Measurements from ENCODE around the gene ADCY3. TPM values are rescaled to one million over a fixed set of nuclear protein-coding genes. Genes with fewer than 3 reads are reported as not detected.
"Not testable (repeated sequence)": the region's sequence is repeated elsewhere in the genome, so short reads cannot be mapped to it uniquely, and the experiment has no call there.

Gene ADCY3
- total and polyA plus RNA-seq, 8 donors: 5.2 to 339 (median 24.2) TPM

DNA sequence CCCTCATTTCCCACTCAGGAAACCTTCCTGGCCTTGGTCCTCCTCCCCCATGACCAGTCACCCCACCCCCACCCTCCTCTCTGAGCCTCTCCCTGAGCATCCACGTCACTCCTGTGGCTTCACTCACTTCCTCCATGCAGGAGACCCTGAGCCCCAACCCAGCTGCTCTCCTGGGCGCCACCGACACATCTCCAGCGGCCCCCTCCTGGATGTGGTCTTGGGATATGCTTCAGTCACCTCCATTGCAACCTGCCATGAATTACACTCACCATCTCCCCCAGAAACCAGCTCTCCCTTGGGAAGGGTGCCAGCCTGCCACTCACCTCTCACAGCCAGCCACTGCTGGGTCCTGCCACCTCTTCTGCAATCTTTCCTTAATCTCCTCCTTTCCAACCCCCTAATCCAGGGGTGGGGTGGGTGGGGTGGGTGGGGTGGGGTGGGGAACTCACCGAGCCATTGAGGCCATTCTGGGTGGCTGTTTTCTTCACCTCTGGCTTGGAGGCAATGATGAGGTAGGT lies 82.0 kb downstream of the ADCY3 start:
- no peaks in the 10 kb centered on the region for H3K9me3 ChIP-seq
- intact Hi-C loops (cut with DNase I; ENCODE audit: low total_unique reads): no loop called here
- 81 to 94% (median 91%) methylated on average over 5 of the region's 5 CpGs for WGBS, 5 donors
- no peak overlapping the region for H3K4me3 ChIP-seq
- no peaks in the 10 kb centered on the region for H3K27me3 ChIP-seq
- TF ChIP-seq EP300 (IDR thresholded peaks at IDR 0.05) (no peak), POLR2AphosphoS5 (IDR thresholded peaks at IDR 0.05) (no peak), POLR2A (IDR thresholded peaks at IDR 0.05) (no peak), CTCF (IDR thresholded peaks at IDR 0.05) (no peak)
- H3K27ac ChIP-seq: no peak overlapping the region
- DNase-seq: no peak
- H3K36me3 ChIP-seq: peaks cover 0 to 96% (median 81%) of the 10 kb centered on the region in 4 donors
- H3K4me1 ChIP-seq: no peaks in the 10 kb centered on the region

DNA sequence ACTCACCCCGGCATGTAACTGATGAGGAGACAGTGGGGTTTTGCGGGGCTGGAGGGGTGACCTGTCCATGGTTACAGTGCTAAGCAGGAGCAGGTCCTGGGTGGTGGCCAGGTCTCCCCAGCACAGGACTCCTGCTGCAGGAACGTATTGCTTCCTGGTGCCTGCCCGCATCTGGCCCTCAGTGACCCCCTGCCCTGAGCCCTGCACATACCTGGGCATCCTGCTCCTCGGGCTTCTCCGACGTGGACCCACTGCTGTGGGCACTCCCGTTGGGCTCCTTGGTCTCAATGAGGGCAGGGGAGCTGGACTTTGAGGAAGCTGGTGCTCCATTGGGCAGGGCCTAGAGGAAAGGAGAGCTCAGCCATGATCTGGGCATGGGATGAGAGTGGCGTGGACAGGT lies 83.3 kb downstream of the ADCY3 start:
- TF ChIP-seq EP300 (IDR thresholded peaks at IDR 0.05): no peak
- no peak for TF ChIP-seq CTCF (IDR thresholded peaks at IDR 0.05)
- TF ChIP-seq POLR2AphosphoS5 (IDR thresholded peaks at IDR 0.05): no peak
- TF ChIP-seq POLR2A (IDR thresholded peaks at IDR 0.05): no peak
- 93 to 98% (median 93%) methylated on average over 6 to 9 of the region's 9 CpGs for WGBS, 5 donors
- intact Hi-C loops (cut with DNase I; ENCODE audit: low total_unique reads): no loop called here

GRCh38 chr2:24836206-24836605 lies 83.8 kb downstream of the ADCY3 start:
- peaks cover 0 to 81% (median 75%) of the 10 kb centered on the region in 4 donors for H3K36me3 ChIP-seq
- intact Hi-C loops (cut with DNase I; ENCODE audit: low total_unique reads): no loop called here
- H3K4me1 ChIP-seq: no peaks in the 10 kb centered on the region
- DNase-seq: no peak
- no peak overlapping the region for H3K4me3 ChIP-seq
- H3K9me3 ChIP-seq: no peaks in the 10 kb centered on the region
- H3K27ac ChIP-seq: no peak overlapping the region
- TF ChIP-seq POLR2AphosphoS5 (IDR thresholded peaks at IDR 0.05) (no peak), EP300 (IDR thresholded peaks at IDR 0.05) (no peak), CTCF (IDR thresholded peaks at IDR 0.05) (no peak), POLR2A (IDR thresholded peaks at IDR 0.05) (no peak)
- no peaks in the 10 kb centered on the region for H3K27me3 ChIP-seq
- WGBS, 5 donors: 90 to 99% (median 97%) methylated on average over 8 of the region's 8 CpGs

More for the DNA sequence above, 83.3 kb downstream of the ADCY3 start:
- no peak for DNase-seq
- Histone ChIP-seq H3K27me3 (no peaks in the 10 kb centered on the region), H3K36me3 (peaks cover 0 to 83% (median 80%) of the 10 kb centered on the region in 4 donors), H3K9me3 (no peaks in the 10 kb centered on the region), H3K4me1 (no peaks in the 10 kb centered on the region), H3K4me3 (no peak overlapping the region), H3K27ac (no peak overlapping the region)

GRCh38 chr2:24835411-24835810 lies 84.6 kb downstream of the ADCY3 start:
- WGBS, 5 donors: 88 to 100% (median 92%) methylated on average over 8 of the region's 8 CpGs
- H3K36me3 ChIP-seq: peaks cover 0 to 80% (median 70%) of the 10 kb centered on the region in 4 donors
- intact Hi-C loops (cut with DNase I; ENCODE audit: low total_unique reads): not testable (repeated sequence)

DNA sequence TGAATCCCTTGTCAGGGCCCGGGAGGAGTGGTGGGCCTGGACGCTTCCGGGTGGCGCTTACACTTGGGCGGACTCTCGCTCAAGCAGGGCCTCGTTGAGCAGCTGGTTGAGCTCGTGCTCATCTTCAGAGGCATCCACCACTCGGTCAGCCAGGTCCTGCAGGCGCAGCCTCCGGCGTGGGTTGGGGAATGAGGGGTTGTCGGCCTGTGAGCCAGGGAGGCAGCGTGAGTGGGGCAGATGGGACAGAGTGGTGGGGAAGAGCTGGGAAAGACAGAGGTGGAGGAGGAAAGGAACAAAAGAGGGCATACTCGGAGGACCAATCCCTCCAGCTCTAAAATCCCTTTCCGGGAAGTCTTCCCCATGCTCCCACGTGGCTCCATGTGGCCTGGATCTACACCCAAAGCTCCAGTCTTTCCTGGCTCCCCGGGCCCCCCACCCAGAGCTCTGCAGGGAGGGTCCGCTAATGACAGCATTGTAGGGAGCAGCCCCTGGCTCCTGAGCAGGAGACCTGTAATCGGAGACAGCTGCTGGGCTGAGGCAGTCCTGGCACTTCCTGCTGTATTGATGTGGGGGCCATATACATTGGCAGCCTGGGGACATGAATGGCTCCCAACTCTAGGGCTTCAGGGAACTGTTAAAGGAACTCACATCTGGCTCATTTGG lies 85.2 kb downstream of the ADCY3 start:
- intact Hi-C loops (cut with DNase I; ENCODE audit: low total_unique reads): no loop called here
- Histone ChIP-seq H3K9me3 (no peaks in the 10 kb centered on the region), H3K27me3 (no peaks in the 10 kb centered on the region), H3K27ac (no peak overlapping the region), H3K4me1 (no peaks in the 10 kb centered on the region), H3K36me3 (peaks cover 0 to 77% (median 67%) of the 10 kb centered on the region in 4 donors), H3K4me3 (no peak overlapping the region)
- TF ChIP-seq POLR2AphosphoS5 (IDR thresholded peaks at IDR 0.05) (no peak), POLR2A (IDR thresholded peaks at IDR 0.05) (no peak), CTCF (IDR thresholded peaks at IDR 0.05) (no peak), EP300 (IDR thresholded peaks at IDR 0.05) (no peak)
- DNase-seq: no peak
- 93 to 98% (median 95%) methylated on average over 20 of the region's 20 CpGs for WGBS, 5 donors

More at GRCh38 chr2:24835411-24835810, 84.6 kb downstream of the ADCY3 start:
- not testable (repeated sequence) for H3K4me3 ChIP-seq, H3K4me1 ChIP-seq, H3K27ac ChIP-seq, H3K27me3 ChIP-seq, DNase-seq, H3K9me3 ChIP-seq
